Fibroblast of lung (primary cell): ENCODE data around the gene RAC2. TPM values are rescaled to one million over a fixed set of nuclear protein-coding genes. Genes with fewer than 3 reads are reported as not detected.

Experiments
- DNase-seq, 2 donors: peaks; one replicate each; pipeline versions ENCODE4 v3.0.0 to v3.0.0-alpha.2; 2010; ENCODE audit warnings: low read depth in 2 of 2
- H2AFZ ChIP-seq: 2 replicates; pipeline ENCODE4 v1.5.1; 2012; ENCODE audit warnings: low read length, control low read depth, inconsistent platforms
- H3K27ac ChIP-seq: 2 replicates; pipeline ENCODE4 v1.5.1; 2011; ENCODE audit warnings: low read length, control low read depth; ENCODE audit not compliant: insufficient read depth
- H3K27me3 ChIP-seq: 2 replicates; pipeline ENCODE4 v1.5.1; 2011; ENCODE audit warnings: mild to moderate bottlenecking, low read length; ENCODE audit not compliant: control insufficient read depth, insufficient read depth
- H3K36me3 ChIP-seq: 2 replicates; pipeline ENCODE4 v1.5.1; 2011; ENCODE audit warnings: low read length; ENCODE audit not compliant: control insufficient read depth, insufficient read depth
- H3K4me1 ChIP-seq: 2 replicates; pipeline ENCODE4 v1.5.1; 2011; ENCODE audit warnings: low read length; ENCODE audit not compliant: control insufficient read depth, insufficient read depth; ENCODE audit errors: extremely low read depth
- H3K4me2 ChIP-seq: 2 replicates; pipeline ENCODE4 v1.5.1; 2011; ENCODE audit warnings: low read length, control low read depth; ENCODE audit not compliant: insufficient read depth; ENCODE audit errors: extremely low read depth
- H3K4me3 ChIP-seq, 4 experiments: fragments of 200-600 bp in 1 of 4; sonication (generic) in 1 of 4; replicated peaks in 1 of 4; 2 replicates each; pipeline ENCODE4 v1.5.1; 2011 to 2016; ENCODE audit warnings: low read length in 4 of 4, low read depth in 3 of 4, mild to moderate bottlenecking in 3 of 4, control low read depth in 2 of 4, inconsistent platforms in 1 of 4, mixed read lengths in 1 of 4; ENCODE audit not compliant: insufficient read depth in 1 of 4; ENCODE audit errors: control extremely low read depth in 1 of 4
- H3K79me2 ChIP-seq: 2 replicates; pipeline ENCODE4 v1.5.1; 2012; ENCODE audit warnings: mild to moderate bottlenecking, low read length, inconsistent platforms; ENCODE audit not compliant: control insufficient read depth, insufficient read depth
- H3K9ac ChIP-seq: 2 replicates; pipeline ENCODE4 v1.5.1; 2011; ENCODE audit warnings: mild to moderate bottlenecking, low read length, control low read depth; ENCODE audit not compliant: insufficient read depth
- H3K9me3 ChIP-seq: 2 replicates; pipeline ENCODE4 v1.5.1; 2012; ENCODE audit warnings: low read depth, low read length; ENCODE audit not compliant: control insufficient read depth, insufficient read depth
- H4K20me1 ChIP-seq: 2 replicates; pipeline ENCODE4 v1.5.1; 2011; ENCODE audit warnings: low read length; ENCODE audit not compliant: control insufficient read depth, insufficient read depth; ENCODE audit errors: extremely low read depth
- EZH2 ChIP-seq: IDR thresholded peaks from 2 replicates; pipeline ENCODE4 v1.5.1; 2012; ENCODE audit warnings: low read length, control low read depth, mild to moderate bottlenecking; ENCODE audit errors: missing control alignments
- polyA plus RNA-seq, 2 donors: library from polyadenylated mRNA; depleted of rRNA in 1 of 2; stranded (reverse) in 1 of 2; unstranded in 1 of 2; fragments of >200 nt; gene quantifications; 2 replicates each; pipeline ENCODE4 v1.2.1, GENCODE V29; 2011 to 2012; ENCODE audit warnings: missing spikeins in 1 of 2
- total RNA-seq: library from RNA; depleted of rRNA; stranded (reverse); fragments of >200 nt; gene quantifications from 2 replicates; pipeline ENCODE4 v1.2.1, GENCODE V29; 2014
- TF ChIP-seq, protein P1 (sequence below), 2 donors: IDR thresholded peaks in 1 of 2; conservative IDR thresholded peaks in 1 of 2; 1 replicate in 1 of 2; 2 replicates in 1 of 2; pipeline ENCODE4 v1.5.1; 2011 to 2012; ENCODE audit warnings: low read length in 2 of 2, control low read depth in 1 of 2, inconsistent platforms in 1 of 2, low read depth in 1 of 2, mild to moderate bottlenecking in 1 of 2

RAC2 gene
- total and polyA plus RNA-seq, 2 donors (not counting 1 experiment from before 2014, with no cell fraction given): 2.1 to 10.5 TPM

DNA sequence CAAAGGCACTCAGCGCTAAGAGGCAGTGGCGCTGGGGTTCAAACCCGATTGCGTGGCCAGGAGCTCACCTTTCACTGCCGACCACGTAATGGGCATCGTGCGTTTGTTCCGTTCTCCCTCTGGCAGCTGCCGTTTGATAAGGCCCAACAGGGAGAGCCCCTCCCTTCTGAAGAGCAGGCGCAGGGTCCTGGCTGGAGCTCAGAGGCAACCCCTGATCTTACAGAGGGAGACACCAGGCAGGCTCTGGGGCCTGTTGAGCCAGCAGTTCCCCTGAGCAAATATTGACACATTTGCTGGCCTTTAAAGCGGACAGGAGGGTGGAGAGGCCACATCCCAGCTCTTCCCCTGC, 44.3 kb downstream of the RAC2 start:
- Histone ChIP-seq H4K20me1 (no peaks in the 10 kb centered on the region), H3K79me2 (no peaks in the 10 kb centered on the region), H3K9ac (peak overlapping the region; percentile 24), H3K27me3 (no peaks in the 10 kb centered on the region), H3K4me1 (peaks cover 23% of the 10 kb centered on the region), H3K4me2 (peak overlapping the region; percentile 51), H3K36me3 (no peaks in the 10 kb centered on the region), H3K4me3 (peak overlapping the region in 3 of 4 experiments; percentile 15 to 74 (median 28)), H3K27ac (no peak overlapping the region), H3K9me3 (no peaks in the 10 kb centered on the region), H2AFZ (peak overlapping the region; percentile 97)
- TF ChIP-seq, protein P1, sequence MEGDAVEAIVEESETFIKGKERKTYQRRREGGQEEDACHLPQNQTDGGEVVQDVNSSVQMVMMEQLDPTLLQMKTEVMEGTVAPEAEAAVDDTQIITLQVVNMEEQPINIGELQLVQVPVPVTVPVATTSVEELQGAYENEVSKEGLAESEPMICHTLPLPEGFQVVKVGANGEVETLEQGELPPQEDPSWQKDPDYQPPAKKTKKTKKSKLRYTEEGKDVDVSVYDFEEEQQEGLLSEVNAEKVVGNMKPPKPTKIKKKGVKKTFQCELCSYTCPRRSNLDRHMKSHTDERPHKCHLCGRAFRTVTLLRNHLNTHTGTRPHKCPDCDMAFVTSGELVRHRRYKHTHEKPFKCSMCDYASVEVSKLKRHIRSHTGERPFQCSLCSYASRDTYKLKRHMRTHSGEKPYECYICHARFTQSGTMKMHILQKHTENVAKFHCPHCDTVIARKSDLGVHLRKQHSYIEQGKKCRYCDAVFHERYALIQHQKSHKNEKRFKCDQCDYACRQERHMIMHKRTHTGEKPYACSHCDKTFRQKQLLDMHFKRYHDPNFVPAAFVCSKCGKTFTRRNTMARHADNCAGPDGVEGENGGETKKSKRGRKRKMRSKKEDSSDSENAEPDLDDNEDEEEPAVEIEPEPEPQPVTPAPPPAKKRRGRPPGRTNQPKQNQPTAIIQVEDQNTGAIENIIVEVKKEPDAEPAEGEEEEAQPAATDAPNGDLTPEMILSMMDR (conservative IDR thresholded peaks at IDR 0.05 in 1 of 2, IDR thresholded peaks at IDR 0.05 in 1 of 2; ENCODE audit: low read depth in 1 of 2, low read length in 2 of 2): no peak
- TF ChIP-seq EZH2: no peak
- no peak for DNase-seq

DNA sequence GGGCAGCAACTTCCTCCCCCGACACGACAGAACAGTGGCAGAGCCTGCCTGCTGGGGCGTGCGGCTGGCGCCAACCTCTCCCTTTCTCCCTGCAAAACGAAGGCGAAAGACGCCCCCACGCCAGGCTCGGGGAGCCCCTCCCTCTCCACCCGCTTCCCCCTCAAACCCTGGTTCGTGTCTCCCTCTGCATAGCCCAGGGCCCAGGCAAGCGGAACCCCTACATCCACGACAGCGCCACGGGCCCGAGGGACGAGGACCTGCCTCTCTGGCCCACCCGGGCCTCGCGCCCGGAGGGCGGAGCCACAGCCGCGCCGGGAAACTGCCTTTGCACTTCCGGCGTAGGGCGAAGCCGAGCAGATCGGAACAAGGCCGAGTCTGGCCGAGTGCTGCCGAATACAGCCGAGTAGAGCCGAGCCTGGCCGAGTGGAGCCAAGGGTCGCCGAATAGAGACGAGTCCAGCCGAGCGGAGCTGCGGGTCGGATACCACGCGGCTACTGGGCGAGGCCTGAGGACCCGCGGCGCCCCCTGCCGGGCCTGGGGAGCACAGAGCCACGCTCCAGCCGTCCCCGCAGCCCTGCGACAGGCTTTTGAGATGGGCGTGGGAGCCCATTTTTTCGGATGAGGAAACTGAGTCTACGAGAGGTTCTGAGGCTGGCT, 44.8 kb downstream of the RAC2 start:
- H3K27me3 ChIP-seq: no peaks in the 10 kb centered on the region
- peak overlapping the region; percentile 97 for H2AFZ ChIP-seq
- H3K27ac ChIP-seq: peak overlapping the region; percentile 65
- H3K36me3 ChIP-seq: no peaks in the 10 kb centered on the region
- H3K4me2 ChIP-seq: peak overlapping the region; percentile 90
- TF ChIP-seq EZH2: no peak
- TF ChIP-seq, protein P1 (conservative IDR thresholded peaks at IDR 0.05 in 1 of 2, IDR thresholded peaks at IDR 0.05 in 1 of 2; ENCODE audit: low read depth in 1 of 2, low read length in 2 of 2): peak; percentile 78 to 87
- H3K4me1 ChIP-seq: peaks cover 23% of the 10 kb centered on the region
- peak; percentile 93 to 97 for DNase-seq
- H3K9me3 ChIP-seq: no peaks in the 10 kb centered on the region
- H3K4me3 ChIP-seq: peak overlapping the region; percentile 65 to 81 (median 70)
- peak overlapping the region; percentile 70 for H3K9ac ChIP-seq
- H3K79me2 ChIP-seq: no peaks in the 10 kb centered on the region
- H4K20me1 ChIP-seq: no peaks in the 10 kb centered on the region

DNA sequence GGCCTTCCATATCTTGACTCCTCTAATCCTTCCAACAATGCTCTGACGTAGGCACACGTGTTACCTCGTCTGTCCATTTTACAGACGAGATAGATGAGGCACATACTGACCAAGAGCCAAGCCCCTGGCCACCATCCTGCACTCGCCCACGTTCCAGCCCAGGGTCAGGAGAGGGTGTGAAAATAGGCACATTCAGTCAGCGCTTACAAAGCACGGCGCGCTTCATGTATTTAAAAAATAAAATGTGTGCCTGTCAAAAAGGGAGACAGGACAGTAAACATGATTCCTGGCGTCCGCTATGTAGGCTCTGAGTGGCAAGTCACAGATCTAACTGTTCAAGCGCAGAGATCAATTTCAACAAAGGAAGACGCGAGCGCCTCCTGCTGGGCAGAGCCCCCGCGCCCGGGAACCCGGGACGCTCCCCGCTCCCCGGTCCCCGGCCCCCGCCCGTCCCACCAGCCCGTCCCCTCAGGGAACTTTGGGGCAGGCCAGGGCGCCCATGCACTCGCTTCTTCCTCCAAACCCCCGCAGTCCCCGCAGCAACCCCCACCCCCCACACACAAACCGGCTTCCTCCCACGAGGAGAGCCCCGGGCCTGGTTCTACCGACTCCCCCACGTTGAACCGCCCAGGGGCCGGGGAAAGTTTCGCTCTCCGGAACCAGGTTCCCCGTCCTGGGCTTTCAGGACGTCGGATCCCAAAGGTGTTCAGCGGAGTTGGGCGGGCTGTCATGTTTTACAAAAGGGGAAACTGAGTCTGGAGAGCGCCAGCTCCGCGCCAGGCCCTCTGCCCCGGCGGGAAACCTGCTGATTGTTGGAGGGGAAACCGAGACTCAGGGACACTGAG, 45.6 kb downstream of the RAC2 start:
- Histone ChIP-seq H3K79me2 (no peaks in the 10 kb centered on the region), H2AFZ (peak overlapping the region; percentile 88), H3K27me3 (no peaks in the 10 kb centered on the region), H4K20me1 (no peaks in the 10 kb centered on the region), H3K9ac (peak overlapping the region; percentile 70), H3K9me3 (no peaks in the 10 kb centered on the region), H3K27ac (peak overlapping the region; percentile 65), H3K4me2 (peak overlapping the region; percentile 90), H3K36me3 (no peaks in the 10 kb centered on the region), H3K4me3 (peak overlapping the region; percentile 65 to 81 (median 70)), H3K4me1 (peaks cover 23% of the 10 kb centered on the region)
- TF ChIP-seq EZH2: no peak
- TF ChIP-seq, protein P1 (conservative IDR thresholded peaks at IDR 0.05 in 1 of 2, IDR thresholded peaks at IDR 0.05 in 1 of 2; ENCODE audit: low read depth in 1 of 2, low read length in 2 of 2): peak; percentile 61 to 62
- peak; percentile 65 to 67 for DNase-seq
